ENCODE results near the gene PDXDC1.
"Not testable (repeated sequence)": the region's sequence is repeated elsewhere in the genome, so short reads cannot be mapped to it uniquely, and the experiment has no call there.

The PDXDC1 gene

DNA sequence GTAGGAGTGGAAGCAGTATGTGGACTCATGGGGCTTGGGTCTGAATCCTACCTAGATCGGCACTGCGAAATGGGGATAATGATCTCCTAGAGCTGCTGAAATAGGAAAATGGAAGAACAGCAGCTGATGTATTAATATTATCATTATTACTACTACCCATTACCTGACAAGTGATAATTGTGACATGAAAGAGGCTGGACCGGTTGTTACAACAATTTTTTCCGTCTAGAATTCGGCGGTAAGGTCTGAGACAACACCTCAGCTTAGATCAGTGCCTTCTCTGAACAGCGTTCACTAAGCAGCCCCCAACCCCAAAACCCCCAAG is 533 bp upstream of the PDXDC1 start:
- DNase-seq (ENCODE audit: low read depth), result not testable (repeated sequence)

DNA sequence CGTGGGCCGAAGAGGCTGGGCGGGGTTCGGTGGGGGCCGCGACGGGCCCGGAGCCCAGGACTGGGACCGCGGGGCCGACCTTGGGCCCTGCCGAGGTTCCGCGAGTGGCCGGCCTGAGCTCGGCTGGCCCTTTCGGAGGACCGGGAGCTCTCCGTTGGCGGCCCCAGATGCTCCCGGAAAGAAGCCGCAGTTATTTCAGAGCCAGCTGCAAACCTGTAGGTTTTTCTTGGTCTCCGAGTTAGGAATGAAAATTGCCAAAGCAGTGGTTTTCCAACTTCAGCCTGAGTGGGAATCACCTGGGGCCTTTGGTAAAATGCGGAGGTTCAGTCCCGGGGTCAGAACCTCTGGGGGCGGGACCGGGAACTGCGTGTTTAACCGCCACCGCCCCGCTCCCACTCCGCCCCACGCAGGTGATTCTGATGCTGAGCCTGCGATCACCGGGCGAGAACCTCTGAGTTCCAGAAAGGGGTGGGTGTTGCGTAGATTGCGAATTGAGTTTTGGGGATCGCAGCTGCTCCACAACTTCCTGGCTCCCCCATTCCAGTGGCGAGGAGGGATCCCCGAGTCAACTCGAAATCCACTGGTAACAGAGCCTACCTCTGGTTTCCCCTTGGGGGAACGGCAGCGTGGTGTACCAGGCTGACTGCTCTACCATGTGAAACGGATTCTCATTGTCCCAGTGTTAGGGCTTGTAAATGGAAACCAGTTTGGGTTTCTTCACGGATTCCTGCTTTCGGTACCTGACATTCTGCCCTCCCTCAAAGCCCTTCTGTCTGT is 780 bp downstream of the PDXDC1 start:
- not testable (repeated sequence) for DNase-seq (ENCODE audit: low read depth)

DNA sequence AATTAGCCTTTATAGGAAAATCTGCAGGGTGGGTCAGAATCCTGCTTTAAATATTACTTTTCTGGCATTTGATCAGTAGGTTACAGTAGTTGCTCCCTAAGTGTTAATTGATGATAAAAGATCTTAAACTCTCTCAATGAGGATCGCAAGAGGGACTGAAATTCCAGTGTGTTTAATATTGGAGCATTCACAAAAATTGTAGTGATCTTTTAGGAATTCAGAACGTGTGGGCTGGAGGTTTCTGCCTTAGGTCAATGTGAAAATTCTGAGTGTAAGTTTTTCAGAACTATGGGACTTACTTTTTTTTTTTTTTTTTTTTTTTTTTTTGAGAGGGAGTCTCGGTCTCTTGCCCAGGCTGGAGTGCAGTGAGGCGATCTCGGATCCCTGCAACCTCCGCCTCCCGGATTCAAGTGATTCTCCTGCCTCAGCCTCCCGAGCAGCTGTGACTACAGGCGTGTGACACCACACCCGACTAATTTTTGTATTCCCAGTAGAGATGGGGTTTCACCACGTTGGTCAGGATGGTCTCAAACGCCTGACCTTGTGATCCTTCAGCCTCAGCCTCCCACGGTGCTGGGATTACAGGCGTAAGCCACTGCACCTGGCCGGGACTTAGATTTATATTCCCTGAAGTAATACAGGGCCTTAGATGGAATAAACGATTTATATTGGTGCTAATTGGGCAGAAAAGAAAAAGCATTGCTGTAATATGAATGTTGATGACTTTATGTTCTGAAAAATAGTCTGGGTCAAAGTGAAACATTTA is 2.3 kb downstream of the PDXDC1 start:
- not testable (repeated sequence) for DNase-seq (ENCODE audit: low read depth)

GRCh38 chr16:14978281-14978680 is 3.5 kb downstream of the PDXDC1 start:
- not testable (repeated sequence) for DNase-seq (ENCODE audit: low read depth)

DNA sequence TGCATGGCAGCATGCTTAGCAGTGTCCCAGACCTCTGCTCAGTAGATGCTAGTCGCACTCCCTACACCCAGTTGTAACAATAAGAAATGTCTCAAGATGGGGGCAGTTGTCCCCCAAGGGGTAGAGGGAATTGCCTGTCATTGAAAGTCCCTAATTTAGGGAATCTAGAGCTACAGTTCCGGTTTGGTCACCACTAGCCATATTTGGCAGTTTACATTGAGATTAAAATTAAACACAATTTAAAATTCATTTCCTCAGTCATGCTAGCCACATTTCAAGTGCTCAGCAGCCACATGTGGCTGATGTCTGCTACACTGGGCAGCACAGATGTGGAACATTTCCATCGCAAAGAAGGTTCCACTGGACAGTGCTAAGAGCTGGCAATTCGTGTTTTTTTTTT is 4.1 kb downstream of the PDXDC1 start:
- not testable (repeated sequence) for DNase-seq (ENCODE audit: low read depth)

GRCh38 chr16:14981234-14981633 is 6.4 kb downstream of the PDXDC1 start:
- not testable (repeated sequence) for DNase-seq (ENCODE audit: low read depth)

GRCh38 chr16:14982521-14982920 is 7.7 kb downstream of the PDXDC1 start:
- DNase-seq (ENCODE audit: low read depth), result not testable (repeated sequence)

- not testable (repeated sequence) for DNase-seq (ENCODE audit: low read depth)
These were observed 13.3 kb downstream of the PDXDC1 start for GRCh38 chr16:14988092-14988491.

DNA sequence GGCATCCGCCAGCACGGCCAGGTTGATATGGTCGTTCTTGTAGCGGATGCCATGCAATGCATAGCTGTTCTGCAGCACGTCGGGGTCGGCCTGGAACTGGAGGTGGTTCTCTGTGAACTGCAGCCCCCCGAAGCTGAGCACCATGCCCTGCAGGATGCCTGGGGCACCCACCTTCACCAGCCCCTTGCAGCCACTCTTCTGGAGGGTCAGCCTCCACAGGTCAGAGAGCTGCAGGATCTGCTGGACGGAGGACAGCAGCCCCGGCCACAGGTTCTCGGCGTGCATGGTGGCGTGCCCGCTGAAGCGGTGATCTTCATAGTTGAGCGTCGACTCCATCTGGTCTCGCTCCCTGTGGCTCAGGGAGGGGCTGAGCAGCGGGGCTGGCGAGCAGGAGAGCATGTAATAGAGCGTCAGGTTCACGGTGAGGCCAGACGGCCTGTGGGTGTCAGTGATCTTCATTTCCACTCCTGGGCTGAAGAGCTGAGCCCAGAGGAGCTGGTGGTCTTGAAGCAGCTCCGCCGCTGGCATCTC is 13.9 kb downstream of the PDXDC1 start:
- not testable (repeated sequence) for DNase-seq (ENCODE audit: low read depth)

DNA sequence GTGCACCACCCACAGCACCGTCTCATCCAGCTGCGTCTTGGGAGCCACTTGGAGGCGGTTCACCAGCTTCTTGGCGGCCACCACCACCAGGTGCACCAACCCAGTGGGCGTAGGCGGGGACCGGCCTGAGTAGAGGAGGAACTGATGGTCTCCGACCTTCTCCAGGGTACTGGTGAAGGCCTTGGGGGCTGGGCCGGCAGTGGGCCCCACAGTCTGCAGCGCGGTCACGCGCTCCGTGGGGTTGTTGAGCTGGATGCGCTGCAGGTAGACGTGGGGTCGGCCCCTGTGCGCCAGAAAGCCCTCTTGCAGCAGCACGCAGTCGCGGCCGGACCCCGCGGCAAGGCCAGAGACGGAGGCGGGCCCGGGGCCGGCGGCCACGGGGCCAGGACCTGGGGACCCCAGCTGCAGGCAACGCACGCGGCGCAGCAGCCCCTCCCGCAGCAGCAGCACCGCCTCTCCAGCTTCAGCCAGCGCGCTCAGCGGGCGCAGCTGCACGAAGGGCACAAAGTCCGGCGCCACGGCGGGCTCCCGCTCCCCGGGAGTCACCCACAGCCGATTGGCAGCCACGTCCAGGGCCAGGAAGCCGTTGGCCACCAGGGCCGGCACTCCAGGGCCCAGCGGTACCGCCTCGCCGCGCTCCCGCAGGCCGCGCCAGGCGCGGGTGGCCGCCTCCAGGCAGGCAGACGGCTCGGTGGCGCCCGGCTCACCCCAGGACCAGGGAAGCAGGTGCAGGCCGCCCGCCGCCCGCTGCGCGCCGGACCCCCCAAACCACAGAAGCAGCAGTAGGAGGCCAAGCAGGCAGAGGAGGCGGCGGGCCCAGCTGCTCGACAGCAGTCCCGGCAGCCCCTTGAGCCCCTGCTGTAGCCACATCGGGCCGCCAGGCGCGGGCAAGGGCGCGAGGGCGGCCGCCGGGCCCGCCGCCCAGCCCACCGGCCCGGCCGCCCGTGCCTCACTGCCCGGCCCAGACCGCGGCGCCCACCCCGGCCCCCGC is 14.8 kb downstream of the PDXDC1 start:
- DNase-seq (ENCODE audit: low read depth), result not testable (repeated sequence)

DNA sequence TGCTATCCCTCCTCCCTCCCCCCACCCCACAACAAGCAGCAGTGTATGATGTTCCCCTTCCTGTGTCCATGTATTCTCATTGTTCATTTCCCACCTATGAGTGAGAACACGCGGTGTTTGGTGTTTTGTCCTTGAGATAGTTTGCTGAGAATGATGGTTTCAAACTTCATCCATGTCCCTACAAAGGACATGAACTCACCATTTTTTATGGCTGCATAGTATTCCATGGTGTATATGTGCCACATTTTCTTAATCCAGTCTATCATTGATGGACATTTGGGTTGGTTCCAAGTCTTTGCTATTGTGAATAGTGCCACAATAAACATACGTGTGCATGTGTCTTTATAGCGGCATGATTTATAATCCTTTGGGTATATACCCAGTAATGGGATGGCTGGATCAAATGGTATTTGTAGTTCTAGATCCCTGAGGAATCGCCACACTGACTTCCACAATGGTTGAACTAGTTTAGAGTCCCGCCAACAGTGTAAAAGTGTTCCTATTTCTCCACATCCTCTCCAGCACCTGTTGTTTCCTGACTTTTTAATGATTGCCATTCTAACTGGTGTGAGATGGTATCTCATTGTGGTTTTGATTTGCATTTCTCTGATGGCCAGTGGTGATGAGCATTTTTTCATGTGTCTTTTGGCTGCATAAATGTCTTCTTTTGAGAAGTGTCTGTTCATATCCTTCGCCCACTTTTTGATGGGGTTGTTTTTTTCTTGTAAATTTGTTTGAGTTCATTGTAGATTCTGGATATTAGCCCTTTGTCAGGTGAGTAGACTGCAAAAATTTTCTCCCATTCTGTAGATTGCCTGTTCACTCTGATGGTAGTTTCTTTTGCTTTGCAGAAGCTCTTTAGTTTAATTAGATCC is 18.7 kb downstream of the PDXDC1 start:
- not testable (repeated sequence) for DNase-seq (ENCODE audit: low read depth)

GRCh38 chr16:14996702-14997101 is 21.9 kb downstream of the PDXDC1 start:
- DNase-seq (ENCODE audit: low read depth), result not testable (repeated sequence)

- DNase-seq (ENCODE audit: low read depth), result not testable (repeated sequence)
These were observed 23.5 kb downstream of the PDXDC1 start for GRCh38 chr16:14998300-14998699.

DNA sequence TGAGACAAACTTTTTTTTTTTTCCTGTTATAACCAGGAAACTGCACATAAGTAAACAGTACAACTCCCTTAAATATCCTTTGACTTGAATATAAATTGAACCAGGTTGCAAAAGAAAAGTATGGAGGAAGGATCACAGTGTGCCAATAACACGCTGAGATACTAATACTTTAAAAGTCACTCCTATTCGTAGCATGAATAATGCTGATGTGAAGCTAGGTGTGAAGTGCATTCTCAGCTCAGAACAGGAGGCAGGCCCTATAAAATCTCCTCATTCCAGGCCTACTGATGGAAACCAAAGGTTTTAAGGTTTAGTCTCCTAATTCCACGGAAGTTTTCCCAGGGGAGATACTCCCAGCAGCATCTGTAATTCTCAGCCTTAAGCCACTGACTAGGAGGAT is 25.0 kb downstream of the PDXDC1 start:
- DNase-seq (ENCODE audit: low read depth), result not testable (repeated sequence)

DNA sequence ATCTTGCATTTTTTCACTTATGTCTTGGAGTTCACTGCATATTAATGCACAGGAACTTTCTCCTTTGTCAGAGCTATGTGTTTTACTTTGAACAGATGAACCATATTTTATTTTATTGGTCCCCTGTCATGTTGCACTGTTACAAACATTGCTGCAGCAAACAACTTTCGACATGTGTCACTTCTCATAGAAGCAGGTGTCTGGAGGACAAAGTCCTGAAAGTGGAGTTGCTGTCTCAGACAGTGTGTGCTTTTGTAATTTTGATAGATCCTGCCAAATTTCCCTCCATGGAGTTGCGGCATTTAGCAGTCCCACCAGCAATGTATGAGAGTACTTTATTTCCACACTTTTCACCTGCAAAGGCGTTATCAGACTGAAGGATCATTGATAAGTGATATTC is 27.6 kb downstream of the PDXDC1 start:
- DNase-seq (ENCODE audit: low read depth), result not testable (repeated sequence)

- not testable (repeated sequence) for DNase-seq (ENCODE audit: low read depth)
These were observed 30.7 kb downstream of the PDXDC1 start for GRCh38 chr16:15005357-15006132.

DNA sequence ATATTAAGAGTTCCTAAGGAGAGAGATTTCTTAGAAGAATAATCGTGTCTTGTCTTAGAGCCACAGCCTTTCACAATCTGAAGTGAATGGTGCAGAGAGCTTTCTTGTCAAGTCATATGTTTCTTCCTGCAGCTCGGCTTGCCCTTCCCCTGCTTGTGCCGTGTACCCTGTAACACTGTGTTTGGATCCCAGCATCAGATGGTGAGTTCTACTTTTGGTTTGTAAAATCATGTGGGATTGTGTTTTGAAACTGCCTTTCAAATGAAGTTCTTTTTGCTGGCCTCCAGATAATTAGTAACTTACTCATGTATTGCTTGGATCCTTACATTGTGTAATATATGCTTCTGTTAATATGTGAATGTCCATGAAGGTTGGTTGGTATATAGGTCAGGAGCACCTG is 33.8 kb downstream of the PDXDC1 start:
- not testable (repeated sequence) for DNase-seq (ENCODE audit: low read depth)

DNA sequence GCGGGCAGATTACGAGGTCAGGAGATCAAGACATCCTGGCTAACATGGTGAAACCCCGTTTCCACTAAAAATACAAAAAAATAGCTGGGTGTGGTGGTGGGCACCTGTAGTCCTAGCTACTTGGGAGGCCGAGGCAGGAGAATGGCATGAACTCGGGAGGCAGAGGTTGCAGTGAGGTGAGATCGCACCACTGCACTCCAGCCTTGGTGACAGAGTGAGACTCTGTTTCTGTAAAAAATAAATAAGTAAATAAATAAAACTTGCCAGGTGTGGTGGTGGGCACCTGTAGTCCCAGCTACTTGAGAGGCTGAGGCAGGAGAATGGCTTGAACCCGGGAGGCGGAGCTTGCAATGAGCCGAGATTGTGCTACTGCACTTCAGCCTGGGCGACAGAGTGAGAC is 38.1 kb downstream of the PDXDC1 start:
- DNase-seq (ENCODE audit: low read depth), result not testable (repeated sequence)

GRCh38 chr16:15015671-15016070 is 40.8 kb downstream of the PDXDC1 start:
- DNase-seq (ENCODE audit: low read depth), result not testable (repeated sequence)

DNA sequence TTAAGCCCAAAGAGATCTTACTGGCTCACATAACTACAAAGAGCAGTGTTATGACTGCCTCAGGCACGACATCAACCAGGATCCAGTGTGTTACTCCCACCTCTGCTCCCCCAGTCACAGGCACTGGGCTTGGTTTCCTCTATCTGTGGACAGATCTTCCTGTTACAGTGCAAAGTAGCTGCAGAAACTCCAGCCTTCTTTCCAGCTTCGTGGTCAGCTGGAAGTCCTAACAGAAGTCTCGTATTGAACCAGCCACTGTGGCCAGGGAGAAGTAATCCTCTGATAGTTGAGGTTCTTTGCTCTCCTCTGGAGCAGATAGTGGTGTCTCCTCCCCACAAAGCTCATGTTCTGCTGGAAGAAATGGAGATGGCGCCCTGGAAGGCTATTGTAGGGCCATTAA is 41.5 kb downstream of the PDXDC1 start:
- DNase-seq (ENCODE audit: low read depth), result not testable (repeated sequence)

All from stromal cell of bone marrow (primary cell).